ENCODE data around the gene SMC4. TPM values are rescaled to one million over a fixed set of nuclear protein-coding genes. Genes with fewer than 3 reads are reported as not detected.

The SMC4 gene
- total RNA-seq, 1 donor from 2014 or later = 180 TPM

GRCh38 chr3:160384639-160385318 lies 14.7 kb upstream of the SMC4 start:
- Mint-ChIP-seq H3K27ac (ENCODE audit: unreplicated experiment) (no peak overlapping the region), H3K36me3 (ENCODE audit: low read depth) (no peaks in the 10 kb centered on the region), H3K27me3 (ENCODE audit: low read depth) (no peaks in the 10 kb centered on the region), H3K4me1 (peaks cover 3% of the 10 kb centered on the region), H3K4me3 (no peak overlapping the region), H3K9me3 (no peaks in the 10 kb centered on the region)
- TF ChIP-seq, protein P1, sequence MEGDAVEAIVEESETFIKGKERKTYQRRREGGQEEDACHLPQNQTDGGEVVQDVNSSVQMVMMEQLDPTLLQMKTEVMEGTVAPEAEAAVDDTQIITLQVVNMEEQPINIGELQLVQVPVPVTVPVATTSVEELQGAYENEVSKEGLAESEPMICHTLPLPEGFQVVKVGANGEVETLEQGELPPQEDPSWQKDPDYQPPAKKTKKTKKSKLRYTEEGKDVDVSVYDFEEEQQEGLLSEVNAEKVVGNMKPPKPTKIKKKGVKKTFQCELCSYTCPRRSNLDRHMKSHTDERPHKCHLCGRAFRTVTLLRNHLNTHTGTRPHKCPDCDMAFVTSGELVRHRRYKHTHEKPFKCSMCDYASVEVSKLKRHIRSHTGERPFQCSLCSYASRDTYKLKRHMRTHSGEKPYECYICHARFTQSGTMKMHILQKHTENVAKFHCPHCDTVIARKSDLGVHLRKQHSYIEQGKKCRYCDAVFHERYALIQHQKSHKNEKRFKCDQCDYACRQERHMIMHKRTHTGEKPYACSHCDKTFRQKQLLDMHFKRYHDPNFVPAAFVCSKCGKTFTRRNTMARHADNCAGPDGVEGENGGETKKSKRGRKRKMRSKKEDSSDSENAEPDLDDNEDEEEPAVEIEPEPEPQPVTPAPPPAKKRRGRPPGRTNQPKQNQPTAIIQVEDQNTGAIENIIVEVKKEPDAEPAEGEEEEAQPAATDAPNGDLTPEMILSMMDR (conservative IDR thresholded peaks at IDR 0.05) = no peak
- no peak for DNase-seq (ENCODE audit: low read depth, low spot score)

GRCh38 chr3:160390565-160391138 lies 8.8 kb upstream of the SMC4 start:
- Mint-ChIP-seq H3K9me3 (no peaks in the 10 kb centered on the region), H3K27ac (ENCODE audit: unreplicated experiment) (no peak overlapping the region)

GRCh38 chr3:160392798-160393197 lies 6.7 kb upstream of the SMC4 start:
- Mint-ChIP-seq H3K27ac (ENCODE audit: unreplicated experiment) (no peak overlapping the region), H3K27me3 (ENCODE audit: low read depth) (no peaks in the 10 kb centered on the region), H3K4me3 (no peak overlapping the region), H3K4me1 (peaks cover 5% of the 10 kb centered on the region), H3K36me3 (ENCODE audit: low read depth) (no peaks in the 10 kb centered on the region), H3K9me3 (no peaks in the 10 kb centered on the region)
- TF ChIP-seq, protein P1 (conservative IDR thresholded peaks at IDR 0.05) = no peak
- no peak for DNase-seq (ENCODE audit: low read depth, low spot score)

More at GRCh38 chr3:160390565-160391138, 8.8 kb upstream of the SMC4 start:
- Mint-ChIP-seq H3K36me3 (ENCODE audit: low read depth) (no peaks in the 10 kb centered on the region), H3K27me3 (ENCODE audit: low read depth) (no peaks in the 10 kb centered on the region), H3K4me1 (no peaks in the 10 kb centered on the region), H3K4me3 (no peak overlapping the region)
- DNase-seq (ENCODE audit: low read depth, low spot score) = no peak
- TF ChIP-seq, protein P1 (conservative IDR thresholded peaks at IDR 0.05) = no peak

- H3K36me3 Mint-ChIP-seq (ENCODE audit: low read depth) = no peaks in the 10 kb centered on the region
- no peak overlapping the region for H3K27ac Mint-ChIP-seq (ENCODE audit: unreplicated experiment)
- H3K9me3 Mint-ChIP-seq = no peaks in the 10 kb centered on the region
- H3K4me1 Mint-ChIP-seq = peaks cover 11% of the 10 kb centered on the region
- TF ChIP-seq, protein P1 (conservative IDR thresholded peaks at IDR 0.05) = no peak
- no peaks in the 10 kb centered on the region for H3K27me3 Mint-ChIP-seq (ENCODE audit: low read depth)
- DNase-seq (ENCODE audit: low read depth, low spot score) = no peak
- H3K4me3 Mint-ChIP-seq = no peak overlapping the region
Observed at GRCh38 chr3:160393346-160394008, 6.0 kb upstream of the SMC4 start.

GRCh38 chr3:160394009-160394392 lies 5.4 kb upstream of the SMC4 start:
- TF ChIP-seq, protein P1 (conservative IDR thresholded peaks at IDR 0.05) = no peak
- H3K9me3 Mint-ChIP-seq = no peaks in the 10 kb centered on the region
- DNase-seq (ENCODE audit: low read depth, low spot score) = no peak
- no peak overlapping the region for H3K27ac Mint-ChIP-seq (ENCODE audit: unreplicated experiment)
- no peaks in the 10 kb centered on the region for H3K36me3 Mint-ChIP-seq (ENCODE audit: low read depth)
- no peak overlapping the region for H3K4me3 Mint-ChIP-seq
- H3K27me3 Mint-ChIP-seq (ENCODE audit: low read depth) = no peaks in the 10 kb centered on the region
- H3K4me1 Mint-ChIP-seq = peaks cover 15% of the 10 kb centered on the region
